Sigmoid colon (tissue), 7 donors: ENCODE measurements around the gene VMA21. TPM values are rescaled to one million over a fixed set of nuclear protein-coding genes. Genes with fewer than 3 reads are reported as not detected.
A peak's percentile ranks its signal among the peaks of the same experiment; 100 is the strongest.

Experiments
- DNase-seq: peaks from one replicate; pipeline ENCODE4 v3.0.0-alpha.2; 2019
- H3K27ac ChIP-seq, 4 donors: fragments of 200-600 bp; sonication (generic); one replicate each; pipeline ENCODE4 v1.5.1; 2016 to 2019; ENCODE audit warnings: mild to moderate bottlenecking in 1 of 4
- H3K27me3 ChIP-seq, 3 donors: fragments of 200-600 bp; sonication (generic); one replicate each; pipeline ENCODE4 v1.5.1; 2019; ENCODE audit warnings: mild to moderate bottlenecking in 1 of 3
- H3K36me3 ChIP-seq, 4 donors: fragments of 200-600 bp; sonication (generic); one replicate each; pipeline ENCODE4 v1.5.1; 2016 to 2019
- H3K4me1 ChIP-seq, 4 donors: fragments of 200-600 bp; sonication (generic); one replicate each; pipeline ENCODE4 v1.5.1; 2017 to 2019
- H3K4me3 ChIP-seq, 4 donors: fragments of 200-600 bp; sonication (generic); one replicate each; pipeline ENCODE4 v1.5.1; 2017 to 2019; ENCODE audit warnings: mild to moderate bottlenecking in 2 of 4, moderate library complexity in 1 of 4
- H3K9me3 ChIP-seq, 4 donors: fragments of 200-600 bp in 3 of 4; sonication (generic) in 3 of 4; one replicate each; pipeline versions ENCODE4 v1.5.1 to v1.6.1; 2013 to 2019
- CTCF ChIP-seq, 4 experiments: fragments of 450-650 bp in 3 of 4; fragments of 200-600 bp in 1 of 4; IDR thresholded peaks; one replicate each; pipeline ENCODE4 v1.5.1; 2016 to 2019; ENCODE audit warnings: antibody characterized with exemption in 4 of 4, mild to moderate bottlenecking in 3 of 4, moderate library complexity in 2 of 4
- EP300 ChIP-seq, 4 donors: sonication (generic); formaldehyde crosslinking; IDR thresholded peaks; one replicate each; pipeline ENCODE4 v1.6.1; 2017; ENCODE audit warnings: antibody characterized with exemption in 4 of 4
- POLR2A ChIP-seq, 2 donors: fragments of 450-650 bp; IDR thresholded peaks; one replicate each; pipeline ENCODE4 v1.6.1; 2016; ENCODE audit warnings: antibody characterized with exemption in 2 of 2, mild to moderate bottlenecking in 2 of 2, moderate library complexity in 2 of 2
- POLR2AphosphoS5 ChIP-seq, 4 donors: sonication (generic); formaldehyde crosslinking; IDR thresholded peaks; one replicate each; pipeline ENCODE4 v1.6.1; 2017; ENCODE audit warnings: antibody characterized with exemption in 4 of 4
- WGBS, 2 donors: extraction: QIAGEN DNeasy Blood & Tissue Kit; methylation state at CpG; one replicate each; pipeline ENCODE4 v1.1.7; 2013; 5-methylcytosine and 5-hydroxymethylcytosine counted together
- intact Hi-C: fragments of 100-400 bp; cut with DNase I; formaldehyde crosslinking; loops from one replicate; pipeline ENCODE4 v1.15.1; 2023
- polyA plus RNA-seq, 3 donors: library from polyadenylated mRNA; stranded (reverse); fragments of 200-250 nt; gene quantifications; one replicate each; pipeline ENCODE4 v1.2.3, GENCODE V29; 2013
- total RNA-seq, 4 donors: library from RNA; depleted of rRNA; stranded (reverse); fragments of >200 nt; gene quantifications; one replicate each; pipeline ENCODE4 v1.1.0, GENCODE V29; 2016
- donor health status: healthy with polysubstance abuse.
- donor health status: Bipolar disorder and iron deficiency.
- donor health status: healthy.

The VMA21 gene
- total and polyA plus RNA-seq, 7 donors: 2.8 to 34.6 (median 20.2) TPM

DNA sequence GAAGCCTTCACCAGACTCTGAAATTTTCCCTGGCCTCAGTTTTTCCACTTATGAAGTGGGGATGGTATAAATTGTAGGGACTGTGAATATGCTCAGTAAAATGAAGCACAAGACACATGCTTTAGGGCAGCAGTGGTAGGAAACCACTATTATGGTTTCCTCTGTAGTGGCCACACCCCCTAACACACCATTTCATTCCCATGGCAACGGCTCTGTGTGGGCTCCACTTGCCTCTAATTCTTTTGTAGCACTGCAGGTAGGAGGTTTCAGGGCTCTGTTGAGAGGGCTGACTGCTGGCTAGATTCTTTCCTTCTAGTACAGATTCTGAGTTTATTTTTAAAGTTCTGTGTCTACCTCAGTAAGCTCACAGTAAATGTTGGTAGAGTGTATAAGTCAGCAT is 3.5 kb upstream of the VMA21 start:
- DNase-seq: no peak
- no peaks in the 10 kb centered on the region for H3K36me3 ChIP-seq
- H3K27ac ChIP-seq: no peak overlapping the region
- WGBS, 2 donors: 16 to 39% methylated on average over 1 of the region's 1 CpG
- intact Hi-C loops: no loop called here
- no peak overlapping the region for H3K4me3 ChIP-seq
- TF ChIP-seq POLR2A (IDR thresholded peaks at IDR 0.05) (no peak), CTCF (IDR thresholded peaks at IDR 0.05) (no peak), EP300 (IDR thresholded peaks at IDR 0.05) (no peak), POLR2AphosphoS5 (IDR thresholded peaks at IDR 0.05) (no peak)
- H3K9me3 ChIP-seq: no peaks in the 10 kb centered on the region
- peaks cover 0 to 11% (median 5%) of the 10 kb centered on the region in 4 donors for H3K4me1 ChIP-seq
- no peaks in the 10 kb centered on the region for H3K27me3 ChIP-seq

DNA sequence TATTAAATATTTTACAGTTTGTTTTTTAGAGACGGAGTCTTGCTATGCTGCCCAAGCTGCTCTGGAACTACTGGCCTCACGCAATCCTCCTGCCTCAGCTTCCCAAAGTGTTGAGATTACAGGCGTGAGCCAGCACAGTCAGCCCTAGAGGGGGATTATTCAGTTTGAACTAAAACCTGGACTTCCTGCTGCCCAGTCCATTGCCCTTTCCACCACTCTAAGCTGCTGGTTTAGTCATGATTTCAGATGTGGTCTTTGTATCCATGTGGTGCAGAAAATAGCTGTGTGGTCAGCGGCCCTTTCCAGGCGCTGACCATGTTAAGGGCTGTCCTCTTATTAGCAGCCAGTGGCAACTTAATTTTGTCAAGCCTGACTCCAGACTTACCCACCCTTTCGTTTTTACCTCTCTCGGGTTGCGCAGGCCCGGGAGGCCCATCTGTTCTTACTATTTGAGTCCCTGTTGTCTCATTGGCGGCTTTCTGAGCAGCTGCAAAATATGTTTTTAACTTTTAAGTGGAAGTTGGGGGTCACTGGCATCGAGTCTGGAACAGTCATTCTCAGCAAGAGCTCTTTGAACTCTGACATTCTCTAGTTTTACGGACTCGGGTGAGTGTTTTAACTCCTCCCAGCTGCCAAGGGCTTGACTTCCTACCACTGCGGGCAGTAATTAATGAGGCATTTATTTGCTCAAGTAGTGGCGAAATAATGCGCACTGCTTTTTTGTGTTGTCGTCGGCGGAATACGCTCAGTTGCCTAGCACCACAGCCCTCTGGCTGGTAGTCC is 773 bp upstream of the VMA21 start:
- H3K4me1 ChIP-seq: peaks cover 0 to 14% (median 12%) of the 10 kb centered on the region in 4 donors
- H3K4me3 ChIP-seq: peak overlapping the region; percentile 60 to 78 (median 71)
- no peaks in the 10 kb centered on the region for H3K27me3 ChIP-seq
- WGBS, 2 donors: 20 to 37% methylated on average over 20 of the region's 20 CpGs
- intact Hi-C loops: no loop called here
- H3K9me3 ChIP-seq: no peaks in the 10 kb centered on the region
- no peak for DNase-seq
- peak overlapping the region; percentile 88 to 93 (median 91) for H3K27ac ChIP-seq
- no peaks in the 10 kb centered on the region for H3K36me3 ChIP-seq
- TF ChIP-seq EP300 (IDR thresholded peaks at IDR 0.05) (no peak), POLR2A (IDR thresholded peaks at IDR 0.05) (no peak), CTCF (IDR thresholded peaks at IDR 0.05) (no peak), POLR2AphosphoS5 (IDR thresholded peaks at IDR 0.05) (no peak)

- Histone ChIP-seq H3K27ac (peak overlapping the region; percentile 88 to 93 (median 91)), H3K27me3 (no peaks in the 10 kb centered on the region), H3K4me3 (peak overlapping the region; percentile 60 to 78 (median 71)), H3K36me3 (no peaks in the 10 kb centered on the region), H3K9me3 (no peaks in the 10 kb centered on the region), H3K4me1 (peaks cover 0 to 22% (median 16%) of the 10 kb centered on the region in 4 donors)
- 0 to 3% methylated on average over 2 of the region's 2 CpGs for WGBS, 2 donors
- no peak for DNase-seq
- TF ChIP-seq CTCF (IDR thresholded peaks at IDR 0.05): no peak
- TF ChIP-seq POLR2A (IDR thresholded peaks at IDR 0.05): no peak
- TF ChIP-seq POLR2AphosphoS5 (IDR thresholded peaks at IDR 0.05): no peak
- TF ChIP-seq EP300 (IDR thresholded peaks at IDR 0.05): no peak
- intact Hi-C loops: no loop called here
Observed at GRCh38 chrX:151397741-151398070, 700 bp downstream of the VMA21 start.

DNA sequence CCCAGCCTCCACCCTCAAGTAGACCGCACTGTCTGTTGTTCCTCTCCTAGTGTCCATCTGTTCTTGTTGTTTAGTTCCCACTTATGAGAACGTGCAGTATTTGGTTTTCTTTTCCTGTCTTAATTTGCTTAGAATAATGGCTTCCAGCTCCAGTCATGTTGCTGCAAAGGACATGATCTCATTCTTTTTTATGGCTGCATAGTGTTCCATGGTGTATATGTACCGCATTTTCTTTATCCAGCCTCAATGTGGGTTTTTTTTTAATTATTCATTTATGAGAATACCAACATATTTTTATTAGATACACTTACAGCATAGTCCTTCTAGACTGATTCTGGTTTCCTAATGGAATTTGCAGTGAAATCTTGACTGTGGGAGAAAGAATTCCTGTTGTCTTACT is 1.3 kb downstream of the VMA21 start:
- H3K9me3 ChIP-seq: no peaks in the 10 kb centered on the region
- DNase-seq: no peak
- 75 to 86% methylated on average over 3 of the region's 3 CpGs for WGBS, 2 donors
- no peak overlapping the region for H3K27ac ChIP-seq
- intact Hi-C loops: no loop called here
- H3K4me1 ChIP-seq: peaks cover 0 to 27% (median 19%) of the 10 kb centered on the region in 4 donors
- H3K4me3 ChIP-seq: no peak overlapping the region
- no peak for TF ChIP-seq CTCF (IDR thresholded peaks at IDR 0.05)
- no peak for TF ChIP-seq POLR2A (IDR thresholded peaks at IDR 0.05)
- TF ChIP-seq EP300 (IDR thresholded peaks at IDR 0.05): no peak
- TF ChIP-seq POLR2AphosphoS5 (IDR thresholded peaks at IDR 0.05): no peak
- H3K27me3 ChIP-seq: no peaks in the 10 kb centered on the region
- H3K36me3 ChIP-seq: no peaks in the 10 kb centered on the region
